WTC11 (cell line): ENCODE results near the gene AGAP5. TPM values are rescaled to one million over a fixed set of nuclear protein-coding genes. Genes with fewer than 3 reads are reported as not detected.

Experiments used
- ATAC-seq: fragments of 200-7000 bp; cut with Tn5 transposase; 2 replicates; pipeline ENCODE4 v1.10.0; 2021; ENCODE audit warnings: mild to moderate bottlenecking, moderate library complexity
- CTCF ChIA-PET: fragments of 300-600 bp; sonication (Branson Sonifier 250); formaldehyde crosslinking; loops from one replicate; lab custom pipeline; 2021; ENCODE audit warnings: antibody characterized with exemption; lab: Charles Lee
- POLR2A ChIA-PET: fragments of 350-600 bp; sonication (Branson Sonifier 250); formaldehyde crosslinking; loops from one replicate; lab custom pipeline; 2021; ENCODE audit warnings: antibody characterized with exemption; lab: Charles Lee
- DNase-seq: peaks from one replicate; pipeline ENCODE4 v3.0.0; 2021; ENCODE audit warnings: low spot score
- H3K27ac Mint-ChIP-seq: 2 replicates; pipeline ENCODE4 v1.8.0; 2021; ENCODE audit warnings: mixed read lengths
- H3K27me3 Mint-ChIP-seq: 2 replicates; pipeline ENCODE4 v1.8.0; 2021; ENCODE audit warnings: low read depth, mild to moderate bottlenecking, moderate library complexity, mixed read lengths
- H3K36me3 Mint-ChIP-seq: 2 replicates; pipeline ENCODE4 v1.8.0; 2021; ENCODE audit warnings: mixed read lengths
- H3K4me1 Mint-ChIP-seq: 2 replicates; pipeline ENCODE4 v1.8.0; 2022; ENCODE audit warnings: mixed read lengths
- H3K4me3 Mint-ChIP-seq: 2 replicates; pipeline ENCODE4 v1.8.0; 2021; ENCODE audit warnings: mild to moderate bottlenecking, moderate library complexity, mixed read lengths
- H3K9me3 Mint-ChIP-seq: 2 replicates; pipeline ENCODE4 v1.8.0; 2021; ENCODE audit warnings: mixed read lengths
- AFF4 ChIP-seq: sonication (generic); formaldehyde crosslinking; IDR thresholded peaks from 2 replicates; pipeline ENCODE4 v1.8.1; 2023; ENCODE audit warnings: mild to moderate bottlenecking, missing genetic modification reagents, borderline replicate concordance
- ATF3 ChIP-seq: sonication (generic); formaldehyde crosslinking; conservative IDR thresholded peaks from 2 replicates; pipeline ENCODE4 v1.8.1; 2022; ENCODE audit warnings: mild to moderate bottlenecking, missing genetic modification reagents
- CBFB ChIP-seq: sonication (generic); formaldehyde crosslinking; IDR thresholded peaks from 2 replicates; pipeline ENCODE4 v1.8.1; 2022; ENCODE audit warnings: mild to moderate bottlenecking, low read depth, missing genetic modification reagents
- EMX1 ChIP-seq: fragments of 250-450 bp; sonication (Bioruptor Pico); IDR thresholded peaks from 2 replicates; pipeline ENCODE4 v1.8.0; 2021; ENCODE audit warnings: mild to moderate bottlenecking
- FOXK1 ChIP-seq: sonication (generic); formaldehyde crosslinking; IDR thresholded peaks from 2 replicates; pipeline ENCODE4 v1.8.0; 2022; ENCODE audit warnings: mild to moderate bottlenecking, moderate library complexity, missing genetic modification reagents
- GABPB1 ChIP-seq: sonication (generic); formaldehyde crosslinking; IDR thresholded peaks from 2 replicates; pipeline ENCODE4 v1.8.1; 2023; ENCODE audit warnings: mild to moderate bottlenecking, missing genetic modification reagents
- KAT7 ChIP-seq: sonication (generic); formaldehyde crosslinking; IDR thresholded peaks from 2 replicates; pipeline ENCODE4 v1.8.1; 2023; ENCODE audit warnings: missing genetic modification reagents, mild to moderate bottlenecking, borderline replicate concordance
- RELA ChIP-seq: sonication (generic); formaldehyde crosslinking; IDR thresholded peaks from 2 replicates; pipeline ENCODE4 v1.8.1; 2022; ENCODE audit warnings: missing genetic modification reagents, mild to moderate bottlenecking, borderline replicate concordance
- SMAD3 ChIP-seq: sonication (generic); formaldehyde crosslinking; IDR thresholded peaks from 2 replicates; pipeline ENCODE4 v1.8.0; 2022; ENCODE audit warnings: missing genetic modification reagents, mild to moderate bottlenecking, borderline replicate concordance
- USF2 ChIP-seq: sonication (generic); formaldehyde crosslinking; IDR thresholded peaks from 2 replicates; pipeline ENCODE4 v1.8.1; 2023; ENCODE audit warnings: mild to moderate bottlenecking, missing genetic modification reagents, moderate library complexity
- ZNF232 ChIP-seq: sonication (generic); formaldehyde crosslinking; IDR thresholded peaks from 2 replicates; pipeline ENCODE4 v1.8.0; 2022; ENCODE audit warnings: mild to moderate bottlenecking, missing genetic modification reagents
- ZNF532 ChIP-seq: fragments of 250-450 bp; sonication (Bioruptor Pico); IDR thresholded peaks from 2 replicates; pipeline ENCODE4 v1.9.0; 2021; ENCODE audit warnings: mild to moderate bottlenecking, borderline replicate concordance
- total RNA-seq: library from RNA; stranded (reverse); gene quantifications from 3 replicates; pipeline ENCODE4 v1.2.3, GENCODE V29; 2021
- TF ChIP-seq, protein P1 (sequence below): sonication (generic); formaldehyde crosslinking; IDR thresholded peaks from 2 replicates; pipeline ENCODE4 v1.8.1; 2023; ENCODE audit warnings: mild to moderate bottlenecking, missing genetic modification reagents
- TF ChIP-seq, protein P2 (sequence below): fragments of 250-450 bp; sonication (Bioruptor Pico); IDR thresholded peaks from 2 replicates; pipeline ENCODE4 v1.9.0; 2021; ENCODE audit warnings: mild to moderate bottlenecking

AGAP5 gene
- total RNA-seq, 1 experiment from 2014 or later: 7.5 TPM

- POLR2A ChIA-PET: interaction anchor here (0.5 kb wide), 1 partner anchor 184 kb away, joined by 3 read pairs; no protein-coding TSS in a partner anchor
- Mint-ChIP-seq H3K27me3 (no peaks in the 10 kb centered on the region; the same call in 1 of the 2 replicates), H3K4me3 (no peak overlapping the region), H3K4me1 (peaks cover 22% of the 10 kb centered on the region), H3K27ac (no peak overlapping the region), H3K36me3 (no peaks in the 10 kb centered on the region), H3K9me3 (no peaks in the 10 kb centered on the region)
- TF ChIP-seq CBFB (CRISPR knock-in tag) (no peak), ZNF232 (CRISPR knock-in tag) (no peak), AFF4 (CRISPR knock-in tag) (no peak), KAT7 (CRISPR knock-in tag) (no peak), GABPB1 (CRISPR knock-in tag) (no peak), EMX1 (CRISPR knock-in tag) (no peak), SMAD3 (CRISPR knock-in tag) (no peak), FOXK1 (no peak), ZNF532 (CRISPR knock-in tag) (no peak), ATF3 (CRISPR knock-in tag) (no peak), USF2 (no peak), RELA (CRISPR knock-in tag) (no peak)
- TF ChIP-seq, protein P1, sequence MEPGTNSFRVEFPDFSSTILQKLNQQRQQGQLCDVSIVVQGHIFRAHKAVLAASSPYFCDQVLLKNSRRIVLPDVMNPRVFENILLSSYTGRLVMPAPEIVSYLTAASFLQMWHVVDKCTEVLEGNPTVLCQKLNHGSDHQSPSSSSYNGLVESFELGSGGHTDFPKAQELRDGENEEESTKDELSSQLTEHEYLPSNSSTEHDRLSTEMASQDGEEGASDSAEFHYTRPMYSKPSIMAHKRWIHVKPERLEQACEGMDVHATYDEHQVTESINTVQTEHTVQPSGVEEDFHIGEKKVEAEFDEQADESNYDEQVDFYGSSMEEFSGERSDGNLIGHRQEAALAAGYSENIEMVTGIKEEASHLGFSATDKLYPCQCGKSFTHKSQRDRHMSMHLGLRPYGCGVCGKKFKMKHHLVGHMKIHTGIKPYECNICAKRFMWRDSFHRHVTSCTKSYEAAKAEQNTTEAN (CRISPR knock-in tag): no peak
- TF ChIP-seq, protein P2, sequence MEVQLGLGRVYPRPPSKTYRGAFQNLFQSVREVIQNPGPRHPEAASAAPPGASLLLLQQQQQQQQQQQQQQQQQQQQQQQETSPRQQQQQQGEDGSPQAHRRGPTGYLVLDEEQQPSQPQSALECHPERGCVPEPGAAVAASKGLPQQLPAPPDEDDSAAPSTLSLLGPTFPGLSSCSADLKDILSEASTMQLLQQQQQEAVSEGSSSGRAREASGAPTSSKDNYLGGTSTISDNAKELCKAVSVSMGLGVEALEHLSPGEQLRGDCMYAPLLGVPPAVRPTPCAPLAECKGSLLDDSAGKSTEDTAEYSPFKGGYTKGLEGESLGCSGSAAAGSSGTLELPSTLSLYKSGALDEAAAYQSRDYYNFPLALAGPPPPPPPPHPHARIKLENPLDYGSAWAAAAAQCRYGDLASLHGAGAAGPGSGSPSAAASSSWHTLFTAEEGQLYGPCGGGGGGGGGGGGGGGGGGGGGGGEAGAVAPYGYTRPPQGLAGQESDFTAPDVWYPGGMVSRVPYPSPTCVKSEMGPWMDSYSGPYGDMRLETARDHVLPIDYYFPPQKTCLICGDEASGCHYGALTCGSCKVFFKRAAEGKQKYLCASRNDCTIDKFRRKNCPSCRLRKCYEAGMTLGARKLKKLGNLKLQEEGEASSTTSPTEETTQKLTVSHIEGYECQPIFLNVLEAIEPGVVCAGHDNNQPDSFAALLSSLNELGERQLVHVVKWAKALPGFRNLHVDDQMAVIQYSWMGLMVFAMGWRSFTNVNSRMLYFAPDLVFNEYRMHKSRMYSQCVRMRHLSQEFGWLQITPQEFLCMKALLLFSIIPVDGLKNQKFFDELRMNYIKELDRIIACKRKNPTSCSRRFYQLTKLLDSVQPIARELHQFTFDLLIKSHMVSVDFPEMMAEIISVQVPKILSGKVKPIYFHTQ (CRISPR knock-in tag): no peak
- ATAC-seq: no peak
- no peak for DNase-seq
- CTCF ChIA-PET: interaction anchor here (0.5 to 6.9 kb wide), 10 partner anchors 18 to 449 kb away, joined by 3 to 77 read pairs (median 4); no protein-coding TSS in a partner anchor
Observed at GRCh38 chr10:73643362-73643761, 54.5 kb downstream of the AGAP5 start.
